H1 (cell line): ENCODE measurements around the gene KPNA1. TPM values are rescaled to one million over a fixed set of nuclear protein-coding genes. Genes with fewer than 3 reads are reported as not detected.

Source experiments
- CTCF ChIA-PET: fragments of 300-600 bp; sonication (Branson Sonifier 250); formaldehyde crosslinking; loops from one replicate; lab custom pipeline; 2021; ENCODE audit not compliant: partially characterized antibody; lab: Charles Lee
- POLR2A ChIA-PET: fragments of 300-600 bp; sonication (Branson Sonifier 250); formaldehyde crosslinking; loops from one replicate; lab custom pipeline; 2021; ENCODE audit warnings: inconsistent platforms; ENCODE audit not compliant: partially characterized antibody; lab: Charles Lee
- DNase-seq, 2 experiments: peaks; one replicate each; pipeline versions ENCODE4 v3.0.0 to v3.0.0-alpha.2; 2010 to 2022; ENCODE audit warnings: low spot score in 2 of 2, low read depth in 1 of 2, mixed read lengths in 1 of 2
- FAIRE-seq: peaks from 2 replicates; lab custom pipeline; 2011; peaks lifted over from hg19 to GRCh38; lab: Jason Lieb, UNC
- H2AFZ ChIP-seq: 2 replicates; pipeline ENCODE4 v1.8.1; 2012; ENCODE audit warnings: low read length, inconsistent platforms
- H2AK5ac ChIP-seq: 2 replicates; pipeline ENCODE4 v1.6.1; 2013; ENCODE audit warnings: low read depth, low read length
- H2BK120ac ChIP-seq: replicated peaks from 2 replicates; pipeline ENCODE3; 2013; ENCODE audit warnings: low read depth, low read length, inconsistent platforms
- H2BK12ac ChIP-seq: 2 replicates; pipeline ENCODE4 v1.6.1; 2013; ENCODE audit warnings: low read depth, low read length
- H2BK15ac ChIP-seq: 2 replicates; pipeline ENCODE4 v1.6.1; 2013; ENCODE audit warnings: low read length
- H2BK20ac ChIP-seq: 2 replicates; pipeline ENCODE4 v1.6.1; 2013; ENCODE audit warnings: low read length
- H2BK5ac ChIP-seq: 2 replicates; pipeline ENCODE4 v1.6.1; 2013; ENCODE audit warnings: low read depth, low read length
- H3K14ac ChIP-seq: 2 replicates; pipeline ENCODE4 v1.6.1; 2013; ENCODE audit warnings: inconsistent platforms; ENCODE audit not compliant: insufficient read length
- H3K18ac ChIP-seq: 2 replicates; pipeline ENCODE4 v1.6.1; 2013; ENCODE audit warnings: low read length; ENCODE audit errors: extremely low read depth
- H3K23ac ChIP-seq: 2 replicates; pipeline ENCODE4 v1.6.1; 2013; ENCODE audit warnings: inconsistent platforms; ENCODE audit not compliant: insufficient read length
- H3K23me2 ChIP-seq: 2 replicates; pipeline ENCODE4 v1.6.1; 2013; ENCODE audit warnings: low read depth, low read length
- H3K27ac ChIP-seq: 2 replicates; pipeline ENCODE4 v1.6.1; 2011; ENCODE audit warnings: low read depth, low read length, inconsistent platforms
- H3K27me3 ChIP-seq, 4 experiments: replicated peaks in 1 of 4; 1 replicate in 1 of 4; 2 replicates in 3 of 4; pipeline versions ENCODE4 v1.6.1 to v1.8.1; 2011 to 2013; ENCODE audit warnings: low read length in 3 of 4, mild to moderate bottlenecking in 3 of 4, inconsistent platforms in 2 of 4, mixed read lengths in 2 of 4, moderate library complexity in 1 of 4; ENCODE audit not compliant: control insufficient read depth in 3 of 4, insufficient read depth in 3 of 4; ENCODE audit errors: extremely low read depth in 1 of 4
- H3K36me3 ChIP-seq, 4 experiments: 2 replicates each; pipeline versions ENCODE4 v1.6.1 to v1.8.1; 2011 to 2013; ENCODE audit warnings: mild to moderate bottlenecking in 4 of 4, low read length in 3 of 4, moderate library complexity in 2 of 4, control low read depth in 1 of 4, inconsistent platforms in 1 of 4; ENCODE audit not compliant: insufficient read depth in 4 of 4, control insufficient read depth in 2 of 4
- H3K4ac ChIP-seq: replicated peaks from 2 replicates; pipeline ENCODE3; 2013; ENCODE audit warnings: low read length, low read depth, mixed read lengths, inconsistent platforms; ENCODE audit not compliant: insufficient read length
- H3K4me1 ChIP-seq, 4 experiments: replicated peaks in 1 of 4; 1 replicate in 1 of 4; 2 replicates in 3 of 4; pipeline versions ENCODE4 v1.6.1 to v1.8.1; 2011 to 2013; ENCODE audit warnings: low read length in 3 of 4, inconsistent platforms in 2 of 4, mixed read lengths in 1 of 4; ENCODE audit not compliant: insufficient read depth in 4 of 4, control insufficient read depth in 3 of 4
- H3K4me2 ChIP-seq, 2 experiments: 2 replicates each; pipeline versions ENCODE4 v1.6.1 to v1.8.1; 2011 to 2013; ENCODE audit warnings: low read depth in 2 of 2, low read length in 2 of 2, control low read depth in 1 of 2, inconsistent platforms in 1 of 2, mild to moderate bottlenecking in 1 of 2; ENCODE audit not compliant: insufficient read depth in 1 of 2
- H3K4me3 ChIP-seq, 4 experiments: fragments of 200-600, 300-600 bp in 1 of 4; sonication (generic), shearing (Covaris generic), sonication (Bioruptor Twin) in 1 of 4; 2 replicates each; pipeline versions ENCODE4 v1.5.1 to v1.8.1; 2011 to 2016; ENCODE audit warnings: low read length in 4 of 4, low read depth in 3 of 4, control low read depth in 2 of 4, inconsistent platforms in 2 of 4, mild to moderate bottlenecking in 2 of 4, mixed read lengths in 1 of 4, moderate library complexity in 1 of 4; ENCODE audit not compliant: insufficient read depth in 2 of 4; ENCODE audit errors: extremely low read depth in 1 of 4
- H3K56ac ChIP-seq: replicated peaks from 2 replicates; pipeline ENCODE3; 2013; ENCODE audit warnings: low read depth, mild to moderate bottlenecking, mixed read lengths, low read length, inconsistent platforms; ENCODE audit not compliant: insufficient read length
- H3K79me1 ChIP-seq: 2 replicates; pipeline ENCODE4 v1.6.1; 2013; ENCODE audit warnings: low read depth, low read length, control low read depth
- H3K79me2 ChIP-seq, 2 experiments: 2 replicates each; pipeline versions ENCODE4 v1.6.1 to v1.8.1; 2012 to 2013; ENCODE audit warnings: low read length in 2 of 2, mild to moderate bottlenecking in 2 of 2, inconsistent platforms in 1 of 2; ENCODE audit not compliant: insufficient read depth in 2 of 2, control insufficient read depth in 1 of 2
- H3K9ac ChIP-seq, 4 experiments: replicated peaks in 1 of 4; 1 replicate in 1 of 4; 2 replicates in 3 of 4; pipeline versions ENCODE4 v1.6.1 to v1.8.1; 2011 to 2013; ENCODE audit warnings: low read depth in 3 of 4, low read length in 3 of 4, control low read depth in 2 of 4, mild to moderate bottlenecking in 2 of 4, moderate library complexity in 2 of 4, inconsistent platforms in 1 of 4; ENCODE audit errors: extremely low read depth in 1 of 4
- H3K9me3 ChIP-seq, 2 experiments: 2 replicates each; pipeline versions ENCODE4 v1.6.1 to v1.8.1; 2012 to 2013; ENCODE audit warnings: mild to moderate bottlenecking in 2 of 2, moderate library complexity in 2 of 2, control low read depth in 1 of 2, inconsistent platforms in 1 of 2, low read depth in 1 of 2, low read length in 1 of 2, mixed read lengths in 1 of 2; ENCODE audit not compliant: insufficient read depth in 2 of 2
- H4K20me1 ChIP-seq, 2 experiments: replicated peaks in 1 of 2; 2 replicates each; pipeline versions ENCODE3 to v1.8.1; 2011 to 2013; ENCODE audit warnings: inconsistent platforms in 2 of 2, low read length in 2 of 2, mild to moderate bottlenecking in 1 of 2; ENCODE audit not compliant: insufficient read depth in 2 of 2, control insufficient read depth in 1 of 2
- H4K5ac ChIP-seq: 2 replicates; pipeline ENCODE4 v1.6.1; 2013; ENCODE audit warnings: low read length, low read depth, mixed read lengths, inconsistent platforms; ENCODE audit not compliant: insufficient read length
- H4K8ac ChIP-seq: 2 replicates; pipeline ENCODE4 v1.8.0; 2013; ENCODE audit warnings: mild to moderate bottlenecking, moderate library complexity, low read length, inconsistent platforms; ENCODE audit not compliant: insufficient read depth; ENCODE audit errors: extremely low read depth
- H4K91ac ChIP-seq: replicated peaks from 2 replicates; pipeline ENCODE3; 2013; ENCODE audit warnings: low read length, mixed read lengths, inconsistent platforms; ENCODE audit not compliant: insufficient read length
- CHD2 ChIP-seq: IDR thresholded peaks from 2 replicates; pipeline ENCODE4 v1.6.1; 2012; ENCODE audit warnings: low read length, improper control_type of control experiment
- CREB1 ChIP-seq: IDR thresholded peaks from 2 replicates; pipeline ENCODE4 v1.6.1; 2012; ENCODE audit warnings: inconsistent platforms
- CTBP2 ChIP-seq: IDR thresholded peaks from 2 replicates; pipeline ENCODE4 v1.7.0; 2011; ENCODE audit warnings: borderline replicate concordance, mild to moderate bottlenecking, moderate library complexity, mixed read lengths, low read length; ENCODE audit not compliant: insufficient read depth, insufficient read length
- E2F6 ChIP-seq: IDR thresholded peaks from 2 replicates; pipeline ENCODE4 v1.6.1; 2012; ENCODE audit warnings: inconsistent platforms
- EP300 ChIP-seq, 2 experiments: IDR thresholded peaks; 1 replicate in 1 of 2; 2 replicates in 1 of 2; pipeline ENCODE4 v1.6.1; 2011 to 2012; ENCODE audit warnings: low read depth in 2 of 2, low read length in 2 of 2, mild to moderate bottlenecking in 2 of 2, borderline replicate concordance in 1 of 2, inconsistent platforms in 1 of 2, moderate library complexity in 1 of 2
- GTF2F1 ChIP-seq: IDR thresholded peaks from 2 replicates; pipeline ENCODE4 v1.6.1; 2012; ENCODE audit warnings: low read depth, low read length, improper control_type of control experiment, borderline replicate concordance
- JUN ChIP-seq: IDR thresholded peaks from 2 replicates; pipeline ENCODE4 v1.6.1; 2011; ENCODE audit warnings: low read depth, mild to moderate bottlenecking, improper control_type of control experiment, low read length
- NANOG ChIP-seq: IDR thresholded peaks from 2 replicates; pipeline ENCODE4 v1.6.1; 2011; ENCODE audit warnings: low read length, low read depth, mild to moderate bottlenecking, inconsistent platforms; ENCODE audit not compliant: insufficient read depth, poor library complexity, severe bottlenecking
- RBBP5 ChIP-seq: IDR thresholded peaks from 2 replicates; pipeline ENCODE4 v1.7.1; 2012; ENCODE audit warnings: low read depth, mild to moderate bottlenecking, inconsistent platforms, low read length, moderate library complexity, borderline replicate concordance
- RFX5 ChIP-seq: IDR thresholded peaks from 2 replicates; pipeline ENCODE4 v1.6.1; 2011; ENCODE audit warnings: low read depth, low read length, improper control_type of control experiment, borderline replicate concordance
- RNF2 ChIP-seq: fragments of 200-900, 300-1000 bp; sonication (generic); IDR thresholded peaks from 2 replicates; pipeline ENCODE4 v1.7.1; 2016; ENCODE audit warnings: borderline replicate concordance, low read depth, mild to moderate bottlenecking, antibody characterized with exemption, low read length; ENCODE audit not compliant: poor library complexity, severe bottlenecking; ENCODE audit errors: missing control alignments
- SP2 ChIP-seq: IDR thresholded peaks from 2 replicates; pipeline ENCODE4 v1.6.1; 2012; ENCODE audit warnings: mild to moderate bottlenecking, low read length, inconsistent platforms
- SRF ChIP-seq: IDR thresholded peaks from 2 replicates; pipeline ENCODE4 v1.6.1; 2011; ENCODE audit warnings: mild to moderate bottlenecking, low read depth, low read length, moderate library complexity
- WGBS, 2 experiments: shearing (Covaris generic) in 1 of 2; methylation state at CpG; one replicate each; pipeline versions ENCODE4 v1.1.6 to v1.1.7; 2013 to 2015; ENCODE audit warnings: low lambda C conversion rate in 2 of 2, mixed read lengths in 2 of 2, inconsistent platforms in 1 of 2, low coverage in 1 of 2, missing lambda C conversion rate in 1 of 2; ENCODE audit not compliant: insufficient replicate concordance in 2 of 2, insufficient coverage in 1 of 2, insufficient read length in 1 of 2; ENCODE audit errors: extremely low coverage in 1 of 2, missing lambda C conversion rate in 1 of 2; 5-methylcytosine and 5-hydroxymethylcytosine counted together
- polyA plus RNA-seq, 7 experiments: library from polyadenylated mRNA; depleted of rRNA in 3 of 7; stranded (reverse) in 5 of 7; unstranded in 2 of 7; fragments of >200 nt in 5 of 7; fragments of 200-250 nt in 2 of 7; gene quantifications; 1 replicate in 5 of 7; 2 replicates in 1 of 7; 4 replicates in 1 of 7; pipeline versions ENCODE4 v1.2.1 to v1.2.3, GENCODE V29; 2011 to 2013; ENCODE audit warnings: missing spikeins in 2 of 7, mixed read lengths in 2 of 7
- total RNA-seq: library from RNA; stranded (reverse); fragmentation: NEBNext Ultra II Directional; extraction: Animal tissue kit (Norgen Biotek cat#: 25700); gene quantifications from 2 replicates; pipeline ENCODE4 v1.2.1, GENCODE V29; 2021

KPNA1 gene
- total and polyA plus RNA-seq, 2 of the 8 experiments (the other 6 are each of a cell fraction or from before 2014, with no cell fraction given), result 14.8 to 63.0 TPM

GRCh38 chr3:122410111-122410510 is 104.6 kb downstream of the KPNA1 start:
- no peak overlapping the region for H2AFZ ChIP-seq
- no peak overlapping the region for H4K8ac ChIP-seq
- POLR2A ChIA-PET, result no interaction called here
- no peak overlapping the region for H2BK15ac ChIP-seq
- no peak overlapping the region for H2BK5ac ChIP-seq
- no peaks in the 10 kb centered on the region for H3K27me3 ChIP-seq
- H4K20me1 ChIP-seq, result no peaks in the 10 kb centered on the region
- no peak overlapping the region for H2BK20ac ChIP-seq
- H2BK12ac ChIP-seq, result no peak overlapping the region
- 91% methylated on average over 4 of the region's 4 CpGs; no CpG with 5 or more reads in 1 of the 2 experiments for WGBS, 2 experiments
- H3K4ac ChIP-seq, result no peak overlapping the region
- H3K23me2 ChIP-seq, result no peaks in the 10 kb centered on the region
- no peaks in the 10 kb centered on the region for H3K9me3 ChIP-seq
- no peak overlapping the region for H3K4me3 ChIP-seq
- H4K5ac ChIP-seq, result no peak overlapping the region
- H3K18ac ChIP-seq, result no peak overlapping the region
- CTCF ChIA-PET, result interaction anchor here (3.4 kb wide), 1 partner anchor 17 kb away, joined by 14 read pairs; no protein-coding TSS in a partner anchor
- H3K23ac ChIP-seq, result no peak overlapping the region
- peaks cover 2 to 28% (median 22%) of the 10 kb centered on the region in 4 experiments; a peak in 7 of 8 replicates for H3K36me3 ChIP-seq
- no peak overlapping the region for H2BK120ac ChIP-seq
- H3K79me1 ChIP-seq, result no peaks in the 10 kb centered on the region
- no peak overlapping the region for H3K14ac ChIP-seq
- 0 out of 7 replicates have a peak, but pooled peaks cover 0 to 2% (median 0%) of the 10 kb centered on the region in 4 experiments for H3K4me1 ChIP-seq
- no peak overlapping the region for H4K91ac ChIP-seq
- no peak for DNase-seq
- H3K79me2 ChIP-seq, result peaks cover 0 to 13% of the 10 kb centered on the region in 2 experiments; a peak in 1 of 4 replicates
- no peak overlapping the region for H3K4me2 ChIP-seq
- H3K56ac ChIP-seq, result no peak overlapping the region
- FAIRE-seq, result no peak
- H2AK5ac ChIP-seq, result no peak overlapping the region
- H3K9ac ChIP-seq, result no peak overlapping the region
- H3K27ac ChIP-seq, result no peak overlapping the region
- TF ChIP-seq GTF2F1 (no peak), RFX5 (no peak), EP300 (IDR thresholded peaks at IDR 0.05; ENCODE audit: borderline replicate concordance in 1 of 2, low read depth in 2 of 2, low read length in 2 of 2) (no peak), RBBP5 (no peak), NANOG (no peak), SP2 (no peak), CREB1 (no peak), CHD2 (no peak), CTBP2 (no peak), RNF2 (no peak), JUN (no peak), SRF (no peak), E2F6 (no peak)
